Naive B cell (primary cell): Measurements from ENCODE around the gene ANKS3. TPM values are rescaled to one million over a fixed set of nuclear protein-coding genes. Genes with fewer than 3 reads are reported as not detected.

Source experiments
- ATAC-seq, 2 donors: fragments of 150-1000 bp; cut with Tn5 transposase; 2 replicates each; pipeline ENCODE4 v1.10.0; 2021; ENCODE audit warnings: low read depth in 2 of 2, mild to moderate bottlenecking in 2 of 2, moderate library complexity in 2 of 2
- DNase-seq: peaks from one replicate; pipeline ENCODE4 v3.0.0; 2022
- H3K27ac Mint-ChIP-seq, 6 donors: one replicate each; pipeline ENCODE4 v1.8.0; 2020 to 2022; ENCODE audit warnings: mild to moderate bottlenecking in 6 of 6, mixed read lengths in 6 of 6, moderate library complexity in 5 of 6, inconsistent platforms in 2 of 6
- H3K27me3 Mint-ChIP-seq, 3 donors: one replicate each; pipeline ENCODE4 v1.8.0; 2021 to 2022; ENCODE audit warnings: mixed read lengths in 3 of 3, mild to moderate bottlenecking in 1 of 3
- H3K36me3 Mint-ChIP-seq, 2 donors: one replicate each; pipeline ENCODE4 v1.8.0; 2020 to 2022; ENCODE audit warnings: mixed read lengths in 2 of 2, inconsistent platforms in 1 of 2, mild to moderate bottlenecking in 1 of 2
- H3K4me1 Mint-ChIP-seq, 3 donors: one replicate each; pipeline ENCODE4 v1.8.0; 2020 to 2022; ENCODE audit warnings: mixed read lengths in 3 of 3, inconsistent platforms in 1 of 3, mild to moderate bottlenecking in 1 of 3, moderate library complexity in 1 of 3
- H3K4me3 Mint-ChIP-seq, 8 donors: one replicate each; pipeline ENCODE4 v1.8.0; 2020 to 2022; ENCODE audit warnings: mild to moderate bottlenecking in 8 of 8, mixed read lengths in 8 of 8, moderate library complexity in 8 of 8, inconsistent platforms in 2 of 8
- H3K9me3 Mint-ChIP-seq, 7 donors: one replicate each; pipeline ENCODE4 v1.8.0; 2020 to 2022; ENCODE audit warnings: mixed read lengths in 7 of 7, mild to moderate bottlenecking in 5 of 7, inconsistent platforms in 2 of 7, moderate library complexity in 1 of 7
- polyA plus RNA-seq, 6 donors: library from polyadenylated mRNA; unstranded; fragments of 300-500 nt; fragmentation: Illumina TruSeq; gene quantifications; one replicate each; pipeline ENCODE4 v1.2.3, GENCODE V29; 2021; ENCODE audit warnings: low read depth in 6 of 6

The ANKS3 gene
- polyA plus RNA-seq, 6 donors from 2014 or later: 3.9 to 8.3 (median 4.4) TPM; not detected in 1

DNA sequence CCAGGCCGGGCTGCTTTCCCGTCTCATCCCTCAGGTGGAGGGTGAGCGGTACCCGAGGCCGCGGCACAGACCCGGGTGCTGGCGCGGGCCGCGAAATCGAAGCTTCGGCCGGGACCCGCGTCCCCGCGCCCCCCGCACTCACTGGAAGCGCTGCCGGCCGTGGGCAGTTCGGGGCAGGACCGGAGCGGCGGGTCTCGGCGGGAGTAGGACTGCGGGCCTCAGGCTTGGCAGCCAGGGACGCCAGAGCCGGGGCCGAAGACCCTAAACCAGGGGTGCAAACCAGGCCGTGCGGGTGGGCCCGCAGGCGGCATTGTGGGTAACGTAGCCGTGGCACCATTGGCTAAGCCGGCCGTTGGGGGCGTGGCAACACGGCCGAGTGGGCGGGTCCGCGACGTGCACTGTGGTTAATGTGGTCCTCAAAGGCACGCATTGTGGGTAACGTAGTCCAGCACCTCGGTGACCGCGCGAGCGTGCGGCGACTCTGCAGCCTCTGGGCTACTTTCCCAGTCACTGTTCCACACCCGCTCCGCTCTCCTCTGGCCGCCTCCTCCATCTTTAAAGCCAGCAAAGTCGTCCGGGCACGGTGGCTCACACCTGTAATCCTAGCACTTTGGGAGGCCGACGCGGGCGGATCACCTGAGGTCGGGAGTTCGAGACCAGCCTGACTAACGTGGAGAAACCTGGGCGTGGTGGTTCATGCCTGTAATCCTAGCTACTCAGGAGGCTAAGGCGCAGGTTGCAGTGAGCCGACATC lies 33.0 kb upstream of the ANKS3 start, which contains the start of gene ZNF500:
ZNF500 (minus strand) TSS at position 288 of the 754 bp plus-strand sequence. CDS start 1,184 bp downstream, outside the sequence.
- peaks cover 0 to 2% (median 0%) of the 10 kb centered on the region in 7 donors for H3K9me3 Mint-ChIP-seq

GRCh38 chr16:4765511-4766474 lies 31.7 kb upstream of the ANKS3 start:
- DNase-seq (no peak), ATAC-seq (no peak)
- Mint-ChIP-seq H3K4me1 (peaks cover 22 to 42% (median 38%) of the 10 kb centered on the region in 3 donors), H3K27ac (peak overlapping the region in 5 of 6 donors; percentile 28 to 83 (median 73)), H3K9me3 (peaks cover 0 to 2% (median 0%) of the 10 kb centered on the region in 7 donors), H3K36me3 (no peaks in the 10 kb centered on the region), H3K27me3 (no peaks in the 10 kb centered on the region), H3K4me3 (peak overlapping the region; percentile 82 to 95 (median 89))

More for the DNA sequence above, 33.0 kb upstream of the ANKS3 start, which contains the start of gene ZNF500:
- Mint-ChIP-seq H3K4me3 (peak within 1 kb of the TSS; percentile 92 to 95 (median 94)), H3K27ac (peak within 1 kb of the TSS; percentile 76 to 97 (median 85)), H3K36me3 (no peaks in the 10 kb centered on the region), H3K27me3 (no peaks in the 10 kb centered on the region), H3K4me1 (peaks cover 22 to 42% (median 38%) of the 10 kb centered on the region in 3 donors)
- peak; percentile 97 to 99 for ATAC-seq
- DNase-seq: peak; percentile 94

- Mint-ChIP-seq H3K4me1 (peaks cover 19 to 35% (median 31%) of the 10 kb centered on the region in 3 donors), H3K36me3 (peaks cover 0 to 7% of the 10 kb centered on the region in 2 donors), H3K27me3 (no peaks in the 10 kb centered on the region), H3K9me3 (no peaks in the 10 kb centered on the region), H3K27ac (peak overlapping the region in 1 of 6 donors; percentile 72), H3K4me3 (peak overlapping the region in 2 of 8 donors; percentile 30 to 74)
- DNase-seq (no peak), ATAC-seq (no peak)
These were observed 29.7 kb upstream of the ANKS3 start for GRCh38 chr16:4763791-4764190.

- Mint-ChIP-seq H3K27ac (no peak overlapping the region), H3K4me3 (peak overlapping the region in 1 of 8 donors; percentile 12), H3K4me1 (peaks cover 12 to 21% (median 20%) of the 10 kb centered on the region in 3 donors), H3K27me3 (no peaks in the 10 kb centered on the region), H3K9me3 (no peaks in the 10 kb centered on the region), H3K36me3 (peaks cover 0 to 7% of the 10 kb centered on the region in 2 donors)
- ATAC-seq (no peak), DNase-seq (no peak)
These were observed 28.1 kb upstream of the ANKS3 start for GRCh38 chr16:4762205-4762604.

DNA sequence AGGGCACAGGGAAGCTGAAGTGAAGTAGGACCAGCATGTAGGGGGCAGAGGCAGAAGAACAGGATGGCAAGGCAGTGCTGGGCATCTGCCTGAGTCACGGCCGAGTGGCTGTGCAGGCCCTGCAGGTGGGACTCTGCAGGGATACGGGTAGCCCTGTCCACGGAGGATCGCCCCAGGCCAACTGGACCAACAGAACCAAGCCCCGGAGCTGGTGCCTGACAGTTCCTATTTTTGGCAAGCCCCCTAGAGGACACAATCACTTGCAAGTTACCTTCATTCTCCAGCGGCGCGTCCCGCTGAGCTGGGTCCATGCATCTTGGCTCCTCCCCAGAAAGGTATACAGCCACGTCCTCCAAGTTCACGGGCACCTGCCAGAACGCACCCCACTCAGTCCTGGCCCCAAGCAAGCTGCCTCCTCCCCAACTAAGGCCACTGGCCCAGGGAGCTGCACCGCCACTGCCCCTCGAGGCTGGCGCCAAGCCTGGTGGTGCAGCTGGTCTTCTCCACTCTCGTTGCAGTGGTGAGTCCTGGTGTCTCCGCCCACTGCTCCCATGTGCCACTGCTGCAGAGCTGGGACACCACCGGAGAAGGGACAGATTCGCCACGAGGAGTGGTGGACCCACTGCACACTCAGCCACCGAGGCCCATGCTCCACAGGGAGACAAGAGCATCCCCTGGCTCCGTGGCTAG lies 26.3 kb upstream of the ANKS3 start:
- no peak for DNase-seq
- ATAC-seq: no peak
- no peaks in the 10 kb centered on the region for H3K9me3 Mint-ChIP-seq
- peak overlapping the region in 1 of 8 donors; percentile 41 for H3K4me3 Mint-ChIP-seq
- H3K4me1 Mint-ChIP-seq: peaks cover 4 to 10% (median 9%) of the 10 kb centered on the region in 3 donors
- H3K27ac Mint-ChIP-seq: peak overlapping the region in 1 of 6 donors; percentile 12
- no peaks in the 10 kb centered on the region for H3K27me3 Mint-ChIP-seq
- peaks cover 5 to 13% of the 10 kb centered on the region in 2 donors for H3K36me3 Mint-ChIP-seq

- peaks cover 5 to 15% of the 10 kb centered on the region in 2 donors for H3K36me3 Mint-ChIP-seq
- no peak overlapping the region for H3K4me3 Mint-ChIP-seq
- no peaks in the 10 kb centered on the region for H3K9me3 Mint-ChIP-seq
- ATAC-seq (no peak), DNase-seq (no peak)
- peaks cover 0 to 3% (median 0%) of the 10 kb centered on the region in 3 donors for H3K4me1 Mint-ChIP-seq
- H3K27me3 Mint-ChIP-seq: no peaks in the 10 kb centered on the region
- H3K27ac Mint-ChIP-seq: peak overlapping the region in 1 of 6 donors; percentile 27
These were observed 21.6 kb upstream of the ANKS3 start for GRCh38 chr16:4755687-4756086.

- no peak overlapping the region for H3K27ac Mint-ChIP-seq
- no peaks in the 10 kb centered on the region for H3K9me3 Mint-ChIP-seq
- DNase-seq (no peak), ATAC-seq (no peak)
- H3K4me3 Mint-ChIP-seq: no peak overlapping the region
- H3K4me1 Mint-ChIP-seq: peaks cover 0 to 3% (median 0%) of the 10 kb centered on the region in 3 donors
- no peaks in the 10 kb centered on the region for H3K27me3 Mint-ChIP-seq
- H3K36me3 Mint-ChIP-seq: peaks cover 5 to 12% of the 10 kb centered on the region in 2 donors
These were observed 20.8 kb upstream of the ANKS3 start for GRCh38 chr16:4754865-4755264.

- peaks cover 3 to 6% (median 5%) of the 10 kb centered on the region in 3 donors for H3K4me1 Mint-ChIP-seq
- no peak for DNase-seq
- no peaks in the 10 kb centered on the region for H3K9me3 Mint-ChIP-seq
- no peak overlapping the region for H3K27ac Mint-ChIP-seq
- no peak overlapping the region for H3K4me3 Mint-ChIP-seq
- peaks cover 5 to 8% of the 10 kb centered on the region in 2 donors for H3K36me3 Mint-ChIP-seq
- H3K27me3 Mint-ChIP-seq: no peaks in the 10 kb centered on the region
- ATAC-seq: no peak
These were observed 19.2 kb upstream of the ANKS3 start for GRCh38 chr16:4753227-4753626.

- no peaks in the 10 kb centered on the region for H3K27me3 Mint-ChIP-seq
- H3K9me3 Mint-ChIP-seq: no peaks in the 10 kb centered on the region
- ATAC-seq: no peak
- no peak overlapping the region for H3K4me3 Mint-ChIP-seq
- peaks cover 8 to 13% (median 12%) of the 10 kb centered on the region in 3 donors for H3K4me1 Mint-ChIP-seq
- no peak overlapping the region for H3K27ac Mint-ChIP-seq
- peaks cover 5 to 8% of the 10 kb centered on the region in 2 donors for H3K36me3 Mint-ChIP-seq
- DNase-seq: no peak
These were observed 18.5 kb upstream of the ANKS3 start for GRCh38 chr16:4752351-4753100.

- no peak for DNase-seq
- Mint-ChIP-seq H3K4me3 (no peak overlapping the region), H3K27ac (no peak overlapping the region), H3K4me1 (peaks cover 13 to 21% (median 21%) of the 10 kb centered on the region in 3 donors), H3K36me3 (peaks cover 4 to 7% of the 10 kb centered on the region in 2 donors), H3K9me3 (no peaks in the 10 kb centered on the region), H3K27me3 (no peaks in the 10 kb centered on the region)
- no peak for ATAC-seq
These were observed 16.8 kb upstream of the ANKS3 start for GRCh38 chr16:4750896-4751295.

DNA sequence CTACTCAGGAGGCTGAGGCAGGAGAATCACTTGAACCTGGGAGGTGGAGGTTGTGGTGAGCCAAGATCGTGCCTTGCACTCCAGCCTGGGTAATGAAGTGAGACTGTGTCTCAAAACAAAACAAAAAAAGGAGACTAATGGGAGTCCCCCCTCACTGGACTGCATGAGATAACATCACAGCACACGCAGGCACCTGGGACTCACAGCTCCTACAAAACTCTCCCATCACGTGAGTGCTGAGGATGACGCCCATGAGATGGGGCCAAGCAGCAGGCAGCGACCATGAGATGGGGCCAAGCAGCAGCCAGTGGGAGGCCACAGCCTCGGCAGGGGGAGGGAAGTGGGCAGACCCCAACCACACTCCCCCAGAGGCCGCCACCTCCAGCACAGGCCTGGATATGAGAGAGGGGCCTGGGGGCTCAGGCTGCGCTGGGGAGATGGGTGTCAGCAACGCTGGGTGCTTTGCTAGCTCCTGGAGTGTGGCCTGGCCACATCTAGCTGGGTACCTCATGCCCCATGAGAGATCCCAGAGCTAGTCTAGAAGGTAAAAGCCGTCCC lies 15.7 kb upstream of the ANKS3 start:
- ATAC-seq: no peak
- Mint-ChIP-seq H3K27ac (no peak overlapping the region), H3K27me3 (no peaks in the 10 kb centered on the region), H3K9me3 (no peaks in the 10 kb centered on the region), H3K36me3 (no peaks in the 10 kb centered on the region), H3K4me3 (no peak overlapping the region), H3K4me1 (peaks cover 13 to 22% (median 21%) of the 10 kb centered on the region in 3 donors)
- DNase-seq: no peak
